IPS-11a (cell line): Measurements from ENCODE around the gene CARS2.
A peak's percentile ranks its signal among the peaks of the same experiment; 100 is the strongest.
"Not testable (repeated sequence)": the region's sequence is repeated elsewhere in the genome, so short reads cannot be mapped to it uniquely, and the experiment has no call there.

Experiments used
- H3K4me3 ChIP-seq: one replicate; pipeline ENCODE4 v1.5.1; 2013; ENCODE audit warnings: low read depth, low read length, control low read depth

The CARS2 gene

GRCh38 chr13:110624766-110625756 lies 80.9 kb downstream of the CARS2 start:
- H3K4me3 ChIP-seq, result no peak overlapping the region

- H3K4me3 ChIP-seq, result no peak overlapping the region
Measured at GRCh38 chr13:110620596-110620995, 85.3 kb downstream of the CARS2 start.

DNA sequence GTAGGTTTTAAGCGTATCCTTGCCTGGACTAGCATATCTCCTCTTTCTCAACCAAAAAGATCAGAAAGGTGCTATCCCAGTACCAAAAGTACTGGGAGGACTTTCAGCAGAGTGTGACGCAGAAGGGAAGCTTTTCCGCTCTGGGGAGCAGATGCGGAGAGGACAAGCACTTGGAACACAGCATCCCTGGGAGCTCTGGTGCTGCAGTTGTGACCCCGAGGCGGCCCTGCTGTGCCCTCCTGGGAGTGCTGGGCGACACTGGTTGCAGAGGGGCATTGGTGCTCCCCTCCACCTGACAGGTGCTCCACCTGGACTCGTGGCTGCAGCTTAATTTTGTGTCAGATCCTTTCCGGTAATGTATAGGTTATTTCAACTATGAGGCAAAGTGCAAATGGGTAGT lies 87.1 kb downstream of the CARS2 start:
- H3K4me3 ChIP-seq, result no peak overlapping the region

- no peak overlapping the region for H3K4me3 ChIP-seq
Measured at GRCh38 chr13:110618167-110618566, 87.7 kb downstream of the CARS2 start.

GRCh38 chr13:110617321-110618072 lies 88.4 kb downstream of the CARS2 start:
- no peak overlapping the region for H3K4me3 ChIP-seq

DNA sequence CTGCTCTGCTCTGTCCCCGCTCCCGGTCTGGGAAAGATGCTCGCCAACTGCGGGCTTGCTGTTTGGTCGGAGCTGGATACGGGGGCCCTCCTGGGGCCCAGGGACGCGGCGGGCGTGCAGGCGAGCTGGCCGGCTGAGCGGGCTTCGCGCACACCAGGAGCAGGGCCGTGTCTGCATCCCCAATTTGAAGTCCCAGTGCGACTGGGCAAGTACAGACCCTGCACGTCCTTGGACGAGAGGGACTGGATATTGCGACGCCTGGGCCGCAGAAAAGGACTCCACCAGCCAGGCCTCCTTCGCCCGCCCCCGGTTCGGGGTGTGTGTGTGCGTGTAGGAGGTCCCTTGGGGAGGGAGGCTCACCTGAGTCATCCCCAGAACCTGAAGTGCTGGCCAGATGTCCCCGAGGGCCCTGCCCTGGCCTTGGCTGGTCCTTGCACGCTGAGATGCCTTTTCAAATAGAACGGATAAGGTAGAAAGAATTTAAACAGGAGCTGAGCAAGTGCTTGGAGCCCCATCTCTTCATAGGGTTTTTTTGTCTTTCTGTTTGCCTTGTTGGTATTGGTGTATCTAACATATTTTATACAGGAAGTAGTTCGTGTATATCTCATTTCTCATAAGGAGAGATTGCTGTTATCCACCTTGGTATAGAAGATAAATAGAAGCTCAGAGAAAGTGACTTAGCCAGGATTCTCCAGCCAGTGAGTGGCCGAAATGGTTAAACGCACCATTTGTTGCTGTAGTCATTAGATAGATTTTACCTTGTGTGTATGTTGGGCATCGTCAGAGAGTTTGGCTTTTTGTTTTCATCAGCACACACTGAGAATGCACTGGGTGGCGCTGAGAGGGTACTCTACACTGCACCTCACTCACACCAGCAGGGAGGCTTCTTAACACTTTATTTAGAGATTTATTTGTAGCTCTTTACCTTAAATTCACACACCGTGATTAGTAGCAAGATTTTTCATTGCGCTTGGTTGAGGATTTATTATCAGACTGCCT lies 89.5 kb downstream of the CARS2 start:
- peak overlapping the region; percentile 84 for H3K4me3 ChIP-seq

DNA sequence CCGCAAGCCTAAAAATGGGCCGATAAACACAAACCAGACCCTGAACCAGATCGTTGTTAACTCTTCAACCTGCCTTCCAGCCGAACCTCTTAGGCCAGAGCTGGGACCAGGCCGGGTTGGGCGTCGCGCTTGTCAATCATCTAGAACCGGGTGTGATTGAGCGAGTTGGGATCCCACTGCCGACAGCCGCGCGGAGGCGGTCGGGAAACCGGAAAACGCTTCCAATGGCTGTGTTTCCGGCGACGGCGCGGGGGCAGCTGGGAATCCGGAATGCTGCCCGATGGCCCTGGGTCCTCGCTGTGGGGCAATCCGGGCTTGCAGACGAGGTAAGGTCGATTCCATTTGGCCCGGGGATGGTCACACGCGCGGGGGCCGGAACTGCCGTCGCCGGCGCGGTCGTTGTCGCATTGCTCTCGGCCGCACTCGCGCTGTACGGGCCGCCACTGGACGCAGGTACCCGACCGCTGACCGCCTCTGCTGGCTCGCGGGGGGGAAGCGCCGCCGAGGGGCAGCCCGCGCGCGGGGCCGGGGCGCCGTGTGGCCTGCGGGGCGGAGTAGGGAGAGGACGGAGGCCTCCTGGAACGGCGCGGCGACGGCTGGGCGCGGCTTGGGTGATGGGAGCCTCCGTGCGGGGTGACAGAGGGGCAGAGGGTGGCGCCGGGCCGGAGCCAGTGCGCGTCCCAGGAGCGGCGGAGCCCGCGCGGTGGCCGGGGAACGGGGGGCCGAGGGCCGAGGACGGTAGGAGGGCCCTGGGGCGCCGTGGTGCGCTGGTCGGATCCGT lies 90.4 kb downstream of the CARS2 start, which contains the start of gene NAXD:
Gene NAXD (plus strand): TSS at position 224 of the 781 bp plus-strand sequence. CDS start 57 bp downstream, at position 281.
- H3K4me3 ChIP-seq, result peak within 1 kb of the TSS; percentile 84

DNA sequence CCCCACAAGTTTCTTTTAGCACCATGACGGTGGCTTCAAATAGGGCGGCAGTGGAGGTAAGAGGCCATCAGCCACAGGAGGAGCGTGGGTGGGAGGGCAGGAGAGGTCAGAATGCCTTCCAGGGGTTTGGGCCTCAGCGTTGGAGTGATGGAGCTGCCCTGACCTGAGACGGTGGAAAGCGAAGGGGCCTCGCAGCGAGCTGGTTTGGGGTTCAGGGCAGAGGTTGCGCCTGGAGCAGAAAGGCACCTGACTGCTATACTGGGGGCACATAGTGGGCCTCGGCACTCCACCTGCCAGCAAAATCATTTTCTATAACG lies 91.0 kb downstream of the CARS2 start:
- H3K4me3 ChIP-seq, result peak overlapping the region; percentile 84

DNA sequence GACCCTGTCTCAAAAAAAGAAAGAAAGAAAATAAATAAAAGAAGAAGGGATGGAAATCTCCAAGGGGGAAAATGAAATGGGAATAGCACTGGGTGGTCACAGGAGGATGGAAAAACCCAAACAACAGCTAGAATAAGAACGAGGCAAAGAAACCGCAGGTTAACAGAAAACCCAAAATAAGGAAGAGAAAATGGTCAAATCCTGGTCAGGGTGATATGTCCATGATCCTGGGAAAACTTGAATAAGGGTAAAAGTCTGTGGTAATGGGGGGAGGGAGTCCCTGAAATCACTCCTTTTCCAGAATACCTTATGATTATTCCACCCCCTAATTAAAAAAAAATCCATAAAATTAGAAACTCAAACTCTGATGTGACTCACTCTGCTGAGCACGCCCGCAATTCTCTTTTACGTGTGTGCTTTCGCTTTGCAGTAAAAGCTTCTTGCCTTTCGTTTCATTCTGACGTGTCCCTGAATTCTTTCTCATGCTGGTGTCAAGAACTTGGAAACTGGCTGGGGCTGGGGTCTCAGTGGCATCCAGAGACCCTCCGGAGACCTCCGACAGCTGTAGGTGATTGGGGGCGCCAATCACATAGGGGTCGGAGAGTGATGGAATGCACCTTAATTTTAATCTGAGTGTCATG lies 94.8 kb downstream of the CARS2 start:
- no peak overlapping the region for H3K4me3 ChIP-seq

DNA sequence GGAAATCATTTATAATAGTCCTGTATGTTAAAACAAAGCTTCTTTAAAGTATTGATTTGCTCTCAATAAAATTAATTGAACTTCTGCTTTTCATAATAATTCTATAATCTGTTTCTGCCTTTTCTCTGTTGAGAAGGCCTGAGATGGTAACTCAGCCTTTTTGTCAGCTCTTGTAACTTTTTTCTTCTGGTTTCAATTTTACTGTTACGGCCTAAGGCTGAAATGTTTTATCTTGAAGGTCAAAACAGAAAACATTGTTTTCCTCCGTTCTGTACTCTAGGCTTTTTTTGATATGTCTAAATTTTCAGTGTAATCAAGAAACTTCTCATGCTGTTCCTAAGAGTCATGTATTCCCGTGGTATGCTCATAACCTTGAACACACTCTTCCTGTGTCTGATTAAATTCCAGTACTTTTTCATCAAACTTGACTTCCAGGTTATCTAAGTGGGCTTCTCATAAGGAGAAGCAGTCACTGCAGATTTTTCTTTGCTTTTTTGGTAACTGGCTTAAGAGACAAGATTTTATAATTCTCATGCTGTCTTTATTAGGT lies 98.2 kb downstream of the CARS2 start:
- H3K4me3 ChIP-seq, result no peak overlapping the region

- not testable (repeated sequence) for H3K4me3 ChIP-seq
Measured at GRCh38 chr13:110606281-110606680, 99.6 kb downstream of the CARS2 start.

DNA sequence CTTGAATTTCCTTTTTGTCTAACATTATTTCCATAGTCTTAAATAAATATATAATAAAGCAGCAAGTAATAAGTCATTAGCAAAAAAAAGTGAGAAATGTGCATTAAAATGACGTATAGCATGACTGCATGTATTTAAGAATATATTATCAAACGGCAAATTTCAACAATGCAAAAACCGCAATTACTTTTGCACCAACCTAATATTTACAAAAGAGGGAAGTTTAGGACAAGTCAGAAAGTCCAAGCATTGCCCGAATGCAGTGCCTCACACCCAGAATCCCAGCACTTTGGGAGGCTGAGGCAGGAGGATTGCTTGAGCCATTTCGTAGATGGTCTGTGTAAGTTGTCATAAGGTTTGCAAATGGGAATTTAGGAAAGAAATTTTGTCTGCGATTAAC lies 100.8 kb downstream of the CARS2 start:
- no peak overlapping the region for H3K4me3 ChIP-seq

GRCh38 chr13:110600980-110601379 lies 104.9 kb downstream of the CARS2 start:
- no peak overlapping the region for H3K4me3 ChIP-seq

DNA sequence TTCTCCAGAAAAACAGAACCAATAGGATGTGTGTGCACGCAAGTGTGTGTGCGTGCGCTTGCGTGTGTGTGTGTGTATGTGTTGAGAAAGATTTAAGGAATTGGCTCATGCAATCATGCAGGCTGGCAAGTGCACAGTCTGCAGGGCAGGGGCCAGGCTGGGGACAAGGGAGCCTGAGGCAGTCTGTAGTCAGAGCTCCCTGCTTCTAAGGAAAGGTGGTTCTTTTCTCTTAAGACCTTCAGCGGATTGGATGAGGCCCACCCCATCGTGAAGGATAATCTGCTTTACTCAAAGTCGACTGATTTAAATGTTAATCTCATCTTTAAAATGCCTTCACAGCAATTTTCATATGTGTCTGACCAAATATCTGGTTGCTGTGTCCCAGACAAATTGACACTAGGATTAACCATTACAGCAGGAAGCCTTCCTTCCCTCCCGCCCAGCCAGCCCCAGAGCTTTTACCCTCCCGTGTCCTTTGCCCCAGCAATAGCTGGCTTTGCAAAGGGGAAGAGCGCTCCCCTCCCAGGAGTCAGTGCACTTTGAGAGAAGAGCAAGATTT lies 105.6 kb downstream of the CARS2 start:
- H3K4me3 ChIP-seq, result no peak overlapping the region

- H3K4me3 ChIP-seq, result no peak overlapping the region
Measured at GRCh38 chr13:110597041-110597689, 108.8 kb downstream of the CARS2 start.

GRCh38 chr13:110593430-110594130 lies 112.3 kb downstream of the CARS2 start:
- no peak overlapping the region for H3K4me3 ChIP-seq

GRCh38 chr13:110592665-110593064 lies 113.3 kb downstream of the CARS2 start:
- H3K4me3 ChIP-seq, result no peak overlapping the region
